ENCODE data around the gene DCLK1.

DCLK1 gene

GRCh38 chr13:36057041-36057440 lies 74.1 kb downstream of the DCLK1 start:
- TF ChIP-seq, protein P1, sequence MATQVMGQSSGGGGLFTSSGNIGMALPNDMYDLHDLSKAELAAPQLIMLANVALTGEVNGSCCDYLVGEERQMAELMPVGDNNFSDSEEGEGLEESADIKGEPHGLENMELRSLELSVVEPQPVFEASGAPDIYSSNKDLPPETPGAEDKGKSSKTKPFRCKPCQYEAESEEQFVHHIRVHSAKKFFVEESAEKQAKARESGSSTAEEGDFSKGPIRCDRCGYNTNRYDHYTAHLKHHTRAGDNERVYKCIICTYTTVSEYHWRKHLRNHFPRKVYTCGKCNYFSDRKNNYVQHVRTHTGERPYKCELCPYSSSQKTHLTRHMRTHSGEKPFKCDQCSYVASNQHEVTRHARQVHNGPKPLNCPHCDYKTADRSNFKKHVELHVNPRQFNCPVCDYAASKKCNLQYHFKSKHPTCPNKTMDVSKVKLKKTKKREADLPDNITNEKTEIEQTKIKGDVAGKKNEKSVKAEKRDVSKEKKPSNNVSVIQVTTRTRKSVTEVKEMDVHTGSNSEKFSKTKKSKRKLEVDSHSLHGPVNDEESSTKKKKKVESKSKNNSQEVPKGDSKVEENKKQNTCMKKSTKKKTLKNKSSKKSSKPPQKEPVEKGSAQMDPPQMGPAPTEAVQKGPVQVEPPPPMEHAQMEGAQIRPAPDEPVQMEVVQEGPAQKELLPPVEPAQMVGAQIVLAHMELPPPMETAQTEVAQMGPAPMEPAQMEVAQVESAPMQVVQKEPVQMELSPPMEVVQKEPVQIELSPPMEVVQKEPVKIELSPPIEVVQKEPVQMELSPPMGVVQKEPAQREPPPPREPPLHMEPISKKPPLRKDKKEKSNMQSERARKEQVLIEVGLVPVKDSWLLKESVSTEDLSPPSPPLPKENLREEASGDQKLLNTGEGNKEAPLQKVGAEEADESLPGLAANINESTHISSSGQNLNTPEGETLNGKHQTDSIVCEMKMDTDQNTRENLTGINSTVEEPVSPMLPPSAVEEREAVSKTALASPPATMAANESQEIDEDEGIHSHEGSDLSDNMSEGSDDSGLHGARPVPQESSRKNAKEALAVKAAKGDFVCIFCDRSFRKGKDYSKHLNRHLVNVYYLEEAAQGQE (IDR thresholded peaks at IDR 0.05; ENCODE audit: insufficient read depth in 1 of 2, low read depth in 2 of 2, low read length in 2 of 2): peak; percentile 69 to 85
- no peak for TF ChIP-seq FOXP2 (optimal IDR thresholded peaks at IDR 0.05; ENCODE audit: borderline replicate concordance, extremely low read depth, extremely low read length, insufficient read depth)

DNA sequence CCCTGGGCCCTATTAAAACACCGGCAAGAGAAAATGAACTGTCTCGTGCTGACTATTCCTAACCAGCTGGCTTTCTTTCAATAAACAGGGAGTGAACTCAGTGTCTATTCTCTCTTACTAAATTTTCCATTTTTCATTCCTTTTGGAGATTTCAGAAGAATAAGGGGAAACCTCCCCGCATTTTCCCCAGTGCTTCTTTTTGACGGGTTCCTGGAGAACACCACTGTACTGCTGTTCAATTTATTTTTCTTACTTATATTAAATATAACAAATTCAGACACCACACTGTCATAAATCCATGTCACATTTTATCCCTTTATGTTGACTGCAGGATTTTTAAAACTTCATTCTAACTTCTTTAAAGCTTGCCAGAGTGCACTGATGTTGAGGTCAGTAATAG lies 75.8 kb downstream of the DCLK1 start:
- TF ChIP-seq TAF1 (IDR thresholded peaks at IDR 0.05; ENCODE audit: borderline replicate concordance, insufficient read depth, low read length) (no peak), POLR2AphosphoS5 (IDR thresholded peaks at IDR 0.05; ENCODE audit: low read depth, low read length) (no peak), SIN3A (IDR thresholded peaks at IDR 0.05; ENCODE audit: borderline replicate concordance, insufficient read depth, low read length) (no peak), FOXP2 (optimal IDR thresholded peaks at IDR 0.05; ENCODE audit: borderline replicate concordance, extremely low read depth, extremely low read length, insufficient read depth) (no peak)
- TF ChIP-seq, protein P1 (IDR thresholded peaks at IDR 0.05; ENCODE audit: insufficient read depth in 1 of 2, low read depth in 2 of 2, low read length in 2 of 2): no peak

- no peak for TF ChIP-seq SIN3A (IDR thresholded peaks at IDR 0.05; ENCODE audit: borderline replicate concordance, insufficient read depth, low read length)
- TF ChIP-seq, protein P1 (IDR thresholded peaks at IDR 0.05; ENCODE audit: insufficient read depth in 1 of 2, low read depth in 2 of 2, low read length in 2 of 2): no peak
- TF ChIP-seq POLR2AphosphoS5 (IDR thresholded peaks at IDR 0.05; ENCODE audit: low read depth, low read length): no peak
- no peak for TF ChIP-seq TAF1 (IDR thresholded peaks at IDR 0.05; ENCODE audit: borderline replicate concordance, insufficient read depth, low read length)
- no peak for TF ChIP-seq FOXP2 (optimal IDR thresholded peaks at IDR 0.05; ENCODE audit: borderline replicate concordance, extremely low read depth, extremely low read length, insufficient read depth)
These were observed 77.1 kb downstream of the DCLK1 start for GRCh38 chr13:36054041-36054440.

DNA sequence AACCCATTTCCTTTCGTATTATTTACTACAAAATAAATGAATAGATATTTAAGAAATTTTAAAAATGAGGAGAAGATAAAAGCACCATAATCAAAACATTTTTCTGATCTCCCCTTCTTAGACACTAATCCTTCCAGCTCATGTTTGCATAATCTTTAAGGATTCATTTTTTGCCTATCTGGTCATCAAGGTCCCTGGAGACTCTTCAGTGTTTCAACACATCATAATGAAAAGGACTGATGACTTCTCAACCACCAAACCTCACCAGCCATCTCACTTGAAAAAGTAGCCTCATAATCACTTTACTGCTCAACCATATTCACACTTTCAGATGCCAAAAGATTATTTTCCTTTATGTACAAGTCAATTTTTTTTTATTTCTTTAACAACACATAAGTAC lies 80.1 kb downstream of the DCLK1 start:
- TF ChIP-seq FOXP2 (optimal IDR thresholded peaks at IDR 0.05; ENCODE audit: borderline replicate concordance, extremely low read depth, extremely low read length, insufficient read depth) (no peak), SIN3A (IDR thresholded peaks at IDR 0.05; ENCODE audit: borderline replicate concordance, insufficient read depth, low read length) (no peak), TAF1 (IDR thresholded peaks at IDR 0.05; ENCODE audit: borderline replicate concordance, insufficient read depth, low read length) (no peak), POLR2AphosphoS5 (IDR thresholded peaks at IDR 0.05; ENCODE audit: low read depth, low read length) (no peak)
- TF ChIP-seq, protein P1 (IDR thresholded peaks at IDR 0.05; ENCODE audit: insufficient read depth in 1 of 2, low read depth in 2 of 2, low read length in 2 of 2): no peak

DNA sequence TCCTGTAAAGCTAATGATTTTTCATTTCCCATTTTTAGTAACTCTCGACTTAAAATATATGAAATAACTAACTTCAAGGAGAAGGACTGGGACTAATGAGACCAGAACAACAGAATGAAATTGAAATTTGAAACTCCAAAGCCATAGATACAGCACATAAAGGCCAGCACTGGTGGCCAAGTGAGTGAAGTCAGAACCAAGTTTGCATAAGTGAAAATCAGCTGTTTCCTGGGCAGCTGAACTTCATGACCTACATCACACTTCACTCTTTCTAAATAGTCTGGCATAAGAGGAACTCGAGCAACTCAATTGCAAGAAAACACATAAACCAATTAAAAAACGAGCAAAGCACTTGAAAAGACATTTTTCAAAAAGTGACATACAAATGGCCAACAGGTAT lies 84.5 kb downstream of the DCLK1 start:
- no peak for TF ChIP-seq SIN3A (IDR thresholded peaks at IDR 0.05; ENCODE audit: borderline replicate concordance, insufficient read depth, low read length)
- TF ChIP-seq, protein P1 (IDR thresholded peaks at IDR 0.05; ENCODE audit: insufficient read depth in 1 of 2, low read depth in 2 of 2, low read length in 2 of 2): no peak
- no peak for TF ChIP-seq FOXP2 (optimal IDR thresholded peaks at IDR 0.05; ENCODE audit: borderline replicate concordance, extremely low read depth, extremely low read length, insufficient read depth)
- no peak for TF ChIP-seq TAF1 (IDR thresholded peaks at IDR 0.05; ENCODE audit: borderline replicate concordance, insufficient read depth, low read length)
- TF ChIP-seq POLR2AphosphoS5 (IDR thresholded peaks at IDR 0.05; ENCODE audit: low read depth, low read length): no peak
